BLaER1 treated with 17β-estradiol and CSF1 and Interleukin-3, amounts not matched to agents 10 nM and 100 nM (cell line): ENCODE data around the gene STX3.

Source experiments
- H3K27ac ChIP-seq, 11 experiments: shearing (Covaris generic); formaldehyde crosslinking; 2 replicates each; pipeline ENCODE4 v1.8.1; 2022
- H3K27me3 ChIP-seq, 11 experiments: shearing (Covaris generic); formaldehyde crosslinking; 2 replicates each; pipeline ENCODE4 v1.8.1; 2022
- H3K36me3 ChIP-seq, 11 experiments: shearing (Covaris generic); formaldehyde crosslinking; 2 replicates each; pipeline ENCODE4 v1.8.1; 2022
- H3K4me1 ChIP-seq, 10 experiments: shearing (Covaris generic); formaldehyde crosslinking; 2 replicates each; pipeline ENCODE4 v1.8.1; 2022
- H3K4me2 ChIP-seq, 11 experiments: shearing (Covaris generic); formaldehyde crosslinking; 2 replicates each; pipeline ENCODE4 v1.8.1; 2022
- H3K4me3 ChIP-seq, 10 experiments: shearing (Covaris generic); formaldehyde crosslinking; 2 replicates each; pipeline ENCODE4 v1.8.1; 2022
- H3K9ac ChIP-seq, 11 experiments: shearing (Covaris generic); formaldehyde crosslinking; 2 replicates each; pipeline ENCODE4 v1.8.1; 2022
- H3K9me3 ChIP-seq, 11 experiments: shearing (Covaris generic); formaldehyde crosslinking; replicated peaks in 1 of 11; 2 replicates each; pipeline ENCODE4 v1.8.1; 2022
- H4K20me1 ChIP-seq, 11 experiments: shearing (Covaris generic); formaldehyde crosslinking; 2 replicates each; pipeline ENCODE4 v1.8.1; 2022
- Cebpa-rat ChIP-seq, 11 experiments: shearing (Covaris generic); IDR thresholded peaks; 2 replicates each; pipeline ENCODE4 v1.8.1; 2022

Gene STX3

GRCh38 chr11:59801981-59802638 lies 46.9 kb downstream of the STX3 start:
- H3K4me1 ChIP-seq, result peaks cover 0 to 6% (median 4%) of the 10 kb centered on the region in 10 experiments; a peak in 6 of 20 replicates
- H3K27me3 ChIP-seq, result no peaks in the 10 kb centered on the region
- no peak overlapping the region for H3K4me2 ChIP-seq
- no peak for TF ChIP-seq Cebpa-rat (IDR thresholded peaks at IDR 0.05)
- H4K20me1 ChIP-seq, result peaks cover 0 to 15% (median 0%) of the 10 kb centered on the region in 11 experiments; a peak in 4 of 22 replicates
- H3K27ac ChIP-seq, result no peak overlapping the region
- 0 out of 22 replicates have a peak overlapping the region, but pooled peaks of 1 of the 11 experiments have one; percentile 3 for H3K9ac ChIP-seq
- H3K9me3 ChIP-seq, result no peaks in the 10 kb centered on the region
- peaks cover 46 to 96% (median 83%) of the 10 kb centered on the region in 11 experiments for H3K36me3 ChIP-seq
- H3K4me3 ChIP-seq, result no peak overlapping the region

- Histone ChIP-seq H3K27me3 (no peaks in the 10 kb centered on the region), H4K20me1 (peaks cover 0 to 15% (median 0%) of the 10 kb centered on the region in 11 experiments; a peak in 4 of 22 replicates), H3K27ac (no peak overlapping the region), H3K9me3 (no peaks in the 10 kb centered on the region), H3K4me1 (peaks cover 0 to 9% (median 5%) of the 10 kb centered on the region in 10 experiments; a peak in 6 of 20 replicates), H3K4me3 (no peak overlapping the region), H3K36me3 (peaks cover 50 to 96% (median 83%) of the 10 kb centered on the region in 11 experiments), H3K4me2 (no peak overlapping the region), H3K9ac (no peak overlapping the region)
- TF ChIP-seq Cebpa-rat (IDR thresholded peaks at IDR 0.05), result peak in 3 of 11 experiments; percentile 36 to 50 (median 38); a peak in 3 of 22 replicates
Observed at GRCh38 chr11:59802639-59803176, 47.5 kb downstream of the STX3 start.

GRCh38 chr11:59804061-59804460 lies 48.9 kb downstream of the STX3 start:
- no peak overlapping the region for H3K4me2 ChIP-seq
- no peak overlapping the region for H3K27ac ChIP-seq
- peaks cover 0 to 15% (median 0%) of the 10 kb centered on the region in 11 experiments; a peak in 4 of 22 replicates for H4K20me1 ChIP-seq
- peaks cover 2 to 17% (median 7%) of the 10 kb centered on the region in 10 experiments; a peak in 17 of 20 replicates for H3K4me1 ChIP-seq
- H3K4me3 ChIP-seq, result no peak overlapping the region
- H3K9ac ChIP-seq, result no peak overlapping the region
- H3K36me3 ChIP-seq, result peaks cover 62 to 96% (median 82%) of the 10 kb centered on the region in 11 experiments
- no peaks in the 10 kb centered on the region for H3K9me3 ChIP-seq
- no peaks in the 10 kb centered on the region for H3K27me3 ChIP-seq
- TF ChIP-seq Cebpa-rat (IDR thresholded peaks at IDR 0.05), result no peak

- Histone ChIP-seq H3K4me1 (peaks cover 17 to 30% (median 20%) of the 10 kb centered on the region in 10 experiments), H3K27ac (no peak overlapping the region), H4K20me1 (peaks cover 0 to 12% (median 0%) of the 10 kb centered on the region in 11 experiments; a peak in 4 of 22 replicates), H3K36me3 (peaks cover 58 to 68% (median 63%) of the 10 kb centered on the region in 11 experiments), H3K27me3 (no peaks in the 10 kb centered on the region), H3K9me3 (no peaks in the 10 kb centered on the region), H3K4me2 (no peak overlapping the region; a peak in 1 of 22 replicates), H3K9ac (no peak overlapping the region), H3K4me3 (no peak overlapping the region)
- TF ChIP-seq Cebpa-rat (IDR thresholded peaks at IDR 0.05), result no peak
Observed at GRCh38 chr11:59807047-59807610, 52.0 kb downstream of the STX3 start.

- TF ChIP-seq Cebpa-rat (IDR thresholded peaks at IDR 0.05), result no peak
- H3K27me3 ChIP-seq, result no peaks in the 10 kb centered on the region
- peak within 1 kb of the TSS; percentile 81 to 96 (median 88) for H3K4me2 ChIP-seq
- peaks cover 0 to 10% (median 0%) of the 10 kb centered on the region in 11 experiments; a peak in 2 of 22 replicates for H4K20me1 ChIP-seq
- H3K36me3 ChIP-seq, result peaks cover 34 to 41% (median 37%) of the 10 kb centered on the region in 11 experiments
- H3K9me3 ChIP-seq, result no peaks in the 10 kb centered on the region
- peaks cover 15 to 30% (median 20%) of the 10 kb centered on the region in 10 experiments for H3K4me1 ChIP-seq
- H3K4me3 ChIP-seq, result peak within 1 kb of the TSS; percentile 80 to 99 (median 88)
- peak within 1 kb of the TSS; percentile 71 to 91 (median 82) for H3K27ac ChIP-seq
- peak within 1 kb of the TSS; percentile 83 to 95 (median 90) for H3K9ac ChIP-seq
Observed at GRCh38 chr11:59810189-59810910, 55.2 kb downstream of the STX3 start, which contains the start of gene MRPL16. MRPL16 (minus strand) TSS chr11:59810778; CDS start chr11:59810658, 120 bp downstream.

GRCh38 chr11:59810911-59811259 lies 55.7 kb downstream of the STX3 start:
- Histone ChIP-seq H3K27me3 (no peaks in the 10 kb centered on the region), H3K9me3 (no peaks in the 10 kb centered on the region), H4K20me1 (peaks cover 0 to 10% (median 0%) of the 10 kb centered on the region in 11 experiments; a peak in 2 of 22 replicates), H3K4me2 (peak overlapping the region; percentile 71 to 96 (median 88)), H3K4me1 (peaks cover 15 to 30% (median 20%) of the 10 kb centered on the region in 10 experiments), H3K9ac (peak overlapping the region; percentile 83 to 95 (median 90); a peak in 21 of 22 replicates), H3K27ac (peak overlapping the region in 10 of 11 experiments; percentile 75 to 91 (median 82); a peak in 21 of 22 replicates), H3K4me3 (peak overlapping the region; percentile 80 to 99 (median 88)), H3K36me3 (peaks cover 29 to 35% (median 32%) of the 10 kb centered on the region in 11 experiments)
- no peak for TF ChIP-seq Cebpa-rat (IDR thresholded peaks at IDR 0.05)

- no peaks in the 10 kb centered on the region for H3K27me3 ChIP-seq
- peak in 2 of 11 experiments; percentile 42 to 46; a peak in 2 of 22 replicates for TF ChIP-seq Cebpa-rat (IDR thresholded peaks at IDR 0.05)
- no peaks in the 10 kb centered on the region for H3K9me3 ChIP-seq
- H3K9ac ChIP-seq, result no peak overlapping the region
- H4K20me1 ChIP-seq, result peaks cover 0 to 4% (median 0%) of the 10 kb centered on the region in 11 experiments; a peak in 1 of 22 replicates
- no peak overlapping the region for H3K4me3 ChIP-seq
- no peak overlapping the region for H3K27ac ChIP-seq
- H3K4me2 ChIP-seq, result no peak overlapping the region
- H3K36me3 ChIP-seq, result peaks cover 15 to 22% (median 18%) of the 10 kb centered on the region in 11 experiments
- H3K4me1 ChIP-seq, result peaks cover 15 to 26% (median 20%) of the 10 kb centered on the region in 10 experiments
Observed at GRCh38 chr11:59812220-59812619, 57.0 kb downstream of the STX3 start.

GRCh38 chr11:59813364-59813763 lies 58.2 kb downstream of the STX3 start:
- no peak for TF ChIP-seq Cebpa-rat (IDR thresholded peaks at IDR 0.05)
- peaks cover 16 to 29% (median 23%) of the 10 kb centered on the region in 10 experiments for H3K4me1 ChIP-seq

More at GRCh38 chr11:59813364-59813763, 58.2 kb downstream of the STX3 start:
- Histone ChIP-seq H3K36me3 (peaks cover 4 to 11% (median 7%) of the 10 kb centered on the region in 11 experiments; a peak in 18 of 22 replicates), H3K9ac (no peak overlapping the region), H3K4me3 (no peak overlapping the region), H3K9me3 (no peaks in the 10 kb centered on the region), H4K20me1 (0 out of 22 replicates have a peak, but pooled peaks cover 0 to 4% (median 0%) of the 10 kb centered on the region in 11 experiments), H3K27ac (no peak overlapping the region), H3K4me2 (peak overlapping the region in 5 of 11 experiments; percentile 2 to 47 (median 8); a peak in 5 of 22 replicates), H3K27me3 (no peaks in the 10 kb centered on the region)
